ENCODE measurements around the gene ZNF521.

ZNF521 gene

DNA sequence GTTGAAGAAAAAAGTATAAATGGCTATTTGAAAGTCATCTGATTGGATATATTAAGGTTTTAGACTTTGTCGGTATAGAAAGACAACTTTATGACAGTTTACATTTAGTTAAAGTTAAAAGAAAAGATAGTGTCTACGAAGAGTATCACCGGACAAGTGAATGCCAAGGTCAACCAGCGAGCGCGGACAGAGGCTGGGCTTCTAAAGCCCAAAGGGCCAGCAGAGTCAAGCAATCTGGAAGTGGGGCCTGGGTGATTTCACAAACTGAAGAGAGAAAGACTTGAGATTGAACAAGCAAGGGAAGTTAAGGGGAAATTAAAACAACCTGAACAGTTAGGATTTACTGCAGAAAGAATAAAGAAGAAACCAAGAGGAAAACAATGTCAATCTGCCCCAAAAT is 16.3 kb downstream of the ZNF521 start:
- no peak overlapping the region for H3K4me3 ChIP-seq (ENCODE audit: low read depth, low read length)
- no peak for TF ChIP-seq CTCF (IDR thresholded peaks at IDR 0.05; ENCODE audit: low read depth, low read length)

GRCh38 chr18:25335062-25335461 is 16.9 kb downstream of the ZNF521 start:
- TF ChIP-seq CTCF (IDR thresholded peaks at IDR 0.05; ENCODE audit: low read depth, low read length): no peak
- H3K4me3 ChIP-seq (ENCODE audit: low read depth, low read length): no peak overlapping the region

DNA sequence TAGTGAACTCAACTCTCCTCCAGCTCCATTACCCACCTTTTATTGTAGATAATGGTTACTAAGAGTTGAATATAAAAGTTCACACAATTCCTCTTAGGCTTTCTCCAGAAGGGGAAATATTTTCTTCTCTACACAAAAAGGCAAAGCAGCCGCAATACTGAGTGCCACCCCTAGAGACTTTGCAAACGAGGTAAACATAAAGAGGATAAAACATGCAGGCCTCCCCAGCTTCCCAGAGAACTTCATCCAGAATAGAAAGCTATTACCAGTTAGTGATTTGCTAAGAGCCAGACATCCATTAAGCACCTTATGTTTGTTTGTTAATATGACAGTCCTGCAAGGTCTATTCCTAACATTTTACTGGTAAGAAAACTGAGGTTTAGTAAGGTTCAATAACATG is 17.4 kb downstream of the ZNF521 start:
- no peak overlapping the region for H3K4me3 ChIP-seq (ENCODE audit: low read depth, low read length)
- TF ChIP-seq CTCF (IDR thresholded peaks at IDR 0.05; ENCODE audit: low read depth, low read length): no peak

GRCh38 chr18:25332002-25332401 is 20.0 kb downstream of the ZNF521 start:
- no peak overlapping the region for H3K4me3 ChIP-seq (ENCODE audit: low read depth, low read length)
- TF ChIP-seq CTCF (IDR thresholded peaks at IDR 0.05; ENCODE audit: low read depth, low read length): no peak

DNA sequence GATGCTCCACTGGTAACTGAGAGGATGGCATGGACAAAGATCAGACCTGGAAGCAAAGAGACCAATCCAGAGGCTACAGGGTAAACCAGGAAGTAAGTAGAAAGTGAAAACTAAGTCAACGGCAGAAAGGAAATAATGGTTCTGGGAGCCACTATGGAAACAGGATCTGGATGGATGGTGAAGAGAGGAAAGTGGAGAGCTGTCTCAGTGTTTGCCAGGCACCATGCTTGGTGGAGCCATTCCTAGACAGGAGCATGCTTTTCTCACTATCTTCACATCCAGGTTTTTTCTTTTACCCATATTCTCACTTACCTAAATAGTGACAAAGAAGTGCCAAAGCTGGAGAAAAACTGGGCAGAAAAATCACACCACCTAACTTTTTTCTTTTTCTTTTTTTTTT is 22.2 kb downstream of the ZNF521 start:
- TF ChIP-seq CTCF (IDR thresholded peaks at IDR 0.05; ENCODE audit: low read depth, low read length): no peak
- H3K4me3 ChIP-seq (ENCODE audit: low read depth, low read length): no peak overlapping the region

DNA sequence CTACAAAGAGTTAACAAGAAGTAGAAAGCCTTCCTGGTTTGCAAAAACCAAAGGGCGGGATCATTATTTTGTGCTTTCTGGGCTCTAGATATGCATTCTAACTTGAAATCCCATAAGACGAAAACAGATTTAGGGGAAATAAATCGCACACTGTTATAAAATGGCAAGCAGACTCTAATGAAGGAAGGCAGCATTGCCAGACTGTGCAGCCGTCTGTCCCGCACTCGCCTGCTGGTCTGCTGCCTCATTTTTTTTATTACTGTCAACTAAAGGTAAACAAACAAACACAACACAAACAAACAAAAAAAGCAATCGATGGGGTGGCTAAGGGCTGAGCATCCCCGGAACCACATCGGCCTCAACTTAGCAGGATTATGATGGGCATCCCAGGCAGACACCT is 24.4 kb downstream of the ZNF521 start:
- TF ChIP-seq CTCF (IDR thresholded peaks at IDR 0.05; ENCODE audit: low read depth, low read length): no peak
- no peak overlapping the region for H3K4me3 ChIP-seq (ENCODE audit: low read depth, low read length)

GRCh38 chr18:25326361-25326952 is 25.5 kb downstream of the ZNF521 start:
- no peak for TF ChIP-seq CTCF (IDR thresholded peaks at IDR 0.05; ENCODE audit: low read depth, low read length)
- no peak overlapping the region for H3K4me3 ChIP-seq (ENCODE audit: low read depth, low read length)
